ENCODE data around the gene HTT.

DNA sequence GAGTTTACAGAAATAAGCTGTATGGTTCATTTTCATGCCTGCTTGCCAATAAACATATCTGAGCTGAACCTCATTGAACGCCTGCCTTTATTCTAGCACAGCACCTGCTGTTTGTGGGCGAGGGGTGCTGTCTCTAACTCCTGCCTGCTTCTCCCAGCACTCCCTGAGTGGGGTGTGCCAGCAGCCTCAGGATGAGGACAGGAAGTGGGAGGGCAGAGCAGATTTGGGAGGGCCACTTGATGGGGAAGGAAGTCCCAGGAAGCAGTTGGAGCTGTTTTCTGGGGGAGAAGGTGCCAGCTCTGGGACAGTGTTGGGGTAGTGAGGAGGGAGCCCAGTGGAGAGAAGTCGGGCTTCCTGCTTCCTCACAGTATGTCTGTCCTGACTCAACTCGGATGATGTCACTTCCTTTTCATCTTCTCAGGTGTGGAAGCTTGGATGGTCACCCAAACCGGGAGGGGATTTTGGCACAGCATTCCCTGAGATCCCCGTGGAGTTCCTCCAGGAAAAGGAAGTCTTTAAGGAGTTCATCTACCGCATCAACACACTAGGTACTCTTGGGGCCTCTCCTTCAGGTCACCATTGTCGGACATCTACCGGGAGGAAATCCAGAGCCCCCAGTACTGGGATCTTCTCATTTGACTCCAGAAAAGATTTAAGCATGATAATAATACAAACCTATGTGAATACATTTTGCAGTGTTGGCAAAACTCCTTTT, 145.4 kb downstream of the HTT start:
- TF ChIP-seq, protein P1, sequence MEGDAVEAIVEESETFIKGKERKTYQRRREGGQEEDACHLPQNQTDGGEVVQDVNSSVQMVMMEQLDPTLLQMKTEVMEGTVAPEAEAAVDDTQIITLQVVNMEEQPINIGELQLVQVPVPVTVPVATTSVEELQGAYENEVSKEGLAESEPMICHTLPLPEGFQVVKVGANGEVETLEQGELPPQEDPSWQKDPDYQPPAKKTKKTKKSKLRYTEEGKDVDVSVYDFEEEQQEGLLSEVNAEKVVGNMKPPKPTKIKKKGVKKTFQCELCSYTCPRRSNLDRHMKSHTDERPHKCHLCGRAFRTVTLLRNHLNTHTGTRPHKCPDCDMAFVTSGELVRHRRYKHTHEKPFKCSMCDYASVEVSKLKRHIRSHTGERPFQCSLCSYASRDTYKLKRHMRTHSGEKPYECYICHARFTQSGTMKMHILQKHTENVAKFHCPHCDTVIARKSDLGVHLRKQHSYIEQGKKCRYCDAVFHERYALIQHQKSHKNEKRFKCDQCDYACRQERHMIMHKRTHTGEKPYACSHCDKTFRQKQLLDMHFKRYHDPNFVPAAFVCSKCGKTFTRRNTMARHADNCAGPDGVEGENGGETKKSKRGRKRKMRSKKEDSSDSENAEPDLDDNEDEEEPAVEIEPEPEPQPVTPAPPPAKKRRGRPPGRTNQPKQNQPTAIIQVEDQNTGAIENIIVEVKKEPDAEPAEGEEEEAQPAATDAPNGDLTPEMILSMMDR (IDR thresholded peaks at IDR 0.05): no peak
- TF ChIP-seq POLR2A (IDR thresholded peaks at IDR 0.05): no peak

All from adrenal gland (tissue), 5 donors.